Common myeloid progenitor, CD34-positive (primary cell): ENCODE measurements around the gene EDC3.
"Not testable (repeated sequence)": the region's sequence is repeated elsewhere in the genome, so short reads cannot be mapped to it uniquely, and the experiment has no call there.

Source experiments
- CTCF ChIA-PET: fragments of 350-600 bp; sonication (Branson Sonifier 250); formaldehyde crosslinking; loops from one replicate; lab custom pipeline; 2021; ENCODE audit warnings: antibody characterized with exemption; lab: Charles Lee
- POLR2A ChIA-PET: fragments of 350-600 bp; sonication (Branson Sonifier 250); formaldehyde crosslinking; loops from one replicate; lab custom pipeline; 2021; ENCODE audit warnings: antibody characterized with exemption; lab: Charles Lee
- DNase-seq, 3 donors: peaks; one replicate each; pipeline versions ENCODE4 v3.0.0 to v3.0.0-alpha.2; 2013
- H3K27ac ChIP-seq, 2 experiments: 1 replicate in 1 of 2; 2 replicates in 1 of 2; pipeline ENCODE4 v1.7.0; 2013; ENCODE audit warnings: inconsistent platforms in 2 of 2, low read length in 2 of 2, mild to moderate bottlenecking in 2 of 2, low read depth in 1 of 2, moderate library complexity in 1 of 2; ENCODE audit not compliant: severe bottlenecking in 2 of 2, insufficient read depth in 1 of 2, poor library complexity in 1 of 2
- H3K27me3 ChIP-seq, 5 experiments: replicated peaks in 2 of 5; 1 replicate in 3 of 5; 2 replicates in 2 of 5; pipeline versions ENCODE4 v1.6.1 to v1.7.0; 2013; ENCODE audit warnings: low read length in 4 of 5, mild to moderate bottlenecking in 2 of 5, moderate library complexity in 2 of 5, inconsistent platforms in 1 of 5; ENCODE audit not compliant: insufficient read depth in 5 of 5, control insufficient read depth in 4 of 5
- H3K36me3 ChIP-seq, 4 experiments: 1 replicate in 2 of 4; 2 replicates in 2 of 4; pipeline versions ENCODE4 v1.6.1 to v1.7.0; 2013; ENCODE audit warnings: low read length in 3 of 4, control low read depth in 1 of 4, mild to moderate bottlenecking in 1 of 4; ENCODE audit not compliant: control insufficient read depth in 4 of 4, insufficient read depth in 4 of 4
- H3K4me1 ChIP-seq, 4 experiments: 1 replicate in 3 of 4; 2 replicates in 1 of 4; pipeline versions ENCODE4 v1.6.1 to v1.7.1; 2013; ENCODE audit warnings: low read length in 3 of 4, mild to moderate bottlenecking in 3 of 4, control low read depth in 1 of 4, inconsistent platforms in 1 of 4, moderate library complexity in 1 of 4; ENCODE audit not compliant: control insufficient read depth in 4 of 4, insufficient read depth in 4 of 4; ENCODE audit errors: control extremely low read depth in 1 of 4
- H3K4me3 ChIP-seq, 7 experiments: 1 replicate in 4 of 7; 2 replicates in 3 of 7; pipeline versions ENCODE4 v1.5.1 to v1.7.0; 2013; ENCODE audit warnings: mild to moderate bottlenecking in 7 of 7, low read length in 6 of 7, moderate library complexity in 6 of 7, inconsistent platforms in 2 of 7, low read depth in 2 of 7, control low read depth in 1 of 7; ENCODE audit not compliant: insufficient read depth in 4 of 7, control insufficient read depth in 1 of 7; ENCODE audit errors: extremely low read depth in 1 of 7
- H3K9me3 ChIP-seq, 5 experiments: 1 replicate in 4 of 5; 2 replicates in 1 of 5; pipeline versions ENCODE4 v1.6.1 to v1.7.1; 2013; ENCODE audit warnings: low read length in 4 of 5, mild to moderate bottlenecking in 2 of 5, inconsistent platforms in 1 of 5, low read depth in 1 of 5, moderate library complexity in 1 of 5; ENCODE audit not compliant: control insufficient read depth in 4 of 5, insufficient read depth in 2 of 5; ENCODE audit errors: control extremely low read depth in 1 of 5
- WGBS: methylation state at CpG from one replicate; pipeline ENCODE4 v1.1.5; 2013; ENCODE audit not compliant: insufficient coverage; 5-methylcytosine and 5-hydroxymethylcytosine counted together

Gene EDC3

DNA sequence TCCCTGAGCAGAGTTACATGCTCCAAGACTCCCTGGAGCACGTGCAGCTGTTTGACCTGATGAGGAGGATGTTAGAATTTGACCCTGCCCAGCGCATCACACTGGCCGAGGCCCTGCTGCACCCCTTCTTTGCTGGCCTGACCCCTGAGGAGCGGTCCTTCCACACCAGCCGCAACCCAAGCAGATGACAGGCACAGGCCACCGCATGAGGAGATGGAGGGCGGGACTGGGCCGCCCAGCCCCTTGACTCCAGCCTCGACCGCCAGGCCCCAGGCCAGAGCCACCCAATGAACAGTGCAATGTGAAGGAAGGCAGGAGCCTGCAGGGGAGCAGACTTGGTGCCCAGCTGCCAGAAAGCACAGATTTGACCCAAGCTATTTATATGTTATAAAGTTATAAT lies 66.1 kb downstream of the EDC3 start:
- 100% methylated on average over 2 of the region's 10 CpGs for WGBS

DNA sequence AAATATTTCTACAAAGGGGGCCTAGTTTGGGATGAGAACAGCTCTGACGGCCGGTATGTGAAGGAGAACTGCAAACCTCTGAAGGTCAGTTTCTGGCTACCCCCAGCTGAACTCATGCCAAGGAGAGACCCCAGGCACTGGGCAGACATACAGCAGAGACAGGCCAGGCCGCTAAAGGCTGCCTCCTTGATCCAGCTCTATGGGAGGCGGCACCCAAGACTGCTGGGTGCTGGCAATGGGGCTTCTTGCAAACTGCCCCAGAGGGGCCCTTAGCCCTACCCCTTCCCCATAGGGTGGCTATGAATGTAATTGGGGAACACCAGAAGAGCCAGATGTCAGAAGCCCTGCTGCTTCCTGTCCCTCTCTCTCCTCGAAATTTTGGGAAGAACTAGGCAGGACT lies 66.9 kb downstream of the EDC3 start:
- H3K4me1 ChIP-seq = peaks cover 0 to 32% (median 18%) of the 10 kb centered on the region in 4 experiments
- no peak for DNase-seq
- peaks cover 36 to 99% (median 83%) of the 10 kb centered on the region in 4 experiments for H3K36me3 ChIP-seq
- no peaks in the 10 kb centered on the region for H3K9me3 ChIP-seq
- no peaks in the 10 kb centered on the region for H3K27me3 ChIP-seq
- CTCF ChIA-PET = interaction anchor here (1.1 to 22.8 kb wide), 4 partner anchors 8 to 252 kb away, joined by 3 to 735 read pairs (median 211); partner anchors contain the start of genes CLK3 and CSK
- peak overlapping the region in 1 of 2 experiments; percentile 37 for H3K27ac ChIP-seq
- H3K4me3 ChIP-seq = no peak overlapping the region
- POLR2A ChIA-PET = no interaction called here
- 74% methylated on average over 4 of the region's 5 CpGs for WGBS

More for the DNA sequence above, 66.1 kb downstream of the EDC3 start:
- Histone ChIP-seq H3K4me1 (peaks cover 0 to 32% (median 18%) of the 10 kb centered on the region in 4 experiments), H3K36me3 (peaks cover 38 to 99% (median 79%) of the 10 kb centered on the region in 4 experiments)
- H3K27ac ChIP-seq, DNase-seq, H3K9me3 ChIP-seq, POLR2A ChIA-PET, H3K27me3 ChIP-seq, H3K4me3 ChIP-seq: not testable (repeated sequence)
- CTCF ChIA-PET = interaction anchor here (5.3 to 22.8 kb wide), 6 partner anchors 11 to 252 kb away, joined by 43 to 735 read pairs (median 128); partner anchors contain the start of genes CLK3 and CSK

GRCh38 chr15:74628199-74628598 lies 67.6 kb downstream of the EDC3 start:
- 100% methylated on average over 2 of the region's 3 CpGs for WGBS
- peaks cover 37 to 99% (median 83%) of the 10 kb centered on the region in 4 experiments for H3K36me3 ChIP-seq
- ChIA-PET CTCF (interaction anchor here (0.7 to 22.8 kb wide), 5 partner anchors 8 to 251 kb away, joined by 3 to 735 read pairs (median 120); partner anchors contain the start of genes CLK3 and CSK), POLR2A (no interaction called here)
- H3K27me3 ChIP-seq = no peaks in the 10 kb centered on the region
- peaks cover 0 to 32% (median 18%) of the 10 kb centered on the region in 4 experiments for H3K4me1 ChIP-seq
- H3K9me3 ChIP-seq = no peaks in the 10 kb centered on the region
- H3K27ac ChIP-seq = peak overlapping the region in 1 of 2 experiments; percentile 37
- no peak overlapping the region for H3K4me3 ChIP-seq
- no peak for DNase-seq

- Histone ChIP-seq H3K9me3 (no peaks in the 10 kb centered on the region), H3K27ac (peak overlapping the region in 1 of 2 experiments; percentile 35), H3K27me3 (no peaks in the 10 kb centered on the region), H3K4me1 (peaks cover 0 to 32% (median 18%) of the 10 kb centered on the region in 4 experiments), H3K4me3 (no peak overlapping the region), H3K36me3 (peaks cover 37 to 99% (median 83%) of the 10 kb centered on the region in 4 experiments)
- POLR2A ChIA-PET = interaction anchor here (1.2 kb wide), 1 partner anchor 11 kb away, joined by 4 read pairs; no protein-coding TSS in a partner anchor
- CTCF ChIA-PET = interaction anchor here (1.1 to 22.8 kb wide), 6 partner anchors 8 to 251 kb away, joined by 3 to 735 read pairs (median 211); partner anchors contain the start of genes CLK3 and CSK
- WGBS = 94% methylated on average over 5 of the region's 5 CpGs
- DNase-seq = no peak
These were observed 68.1 kb downstream of the EDC3 start for GRCh38 chr15:74627766-74628165.

DNA sequence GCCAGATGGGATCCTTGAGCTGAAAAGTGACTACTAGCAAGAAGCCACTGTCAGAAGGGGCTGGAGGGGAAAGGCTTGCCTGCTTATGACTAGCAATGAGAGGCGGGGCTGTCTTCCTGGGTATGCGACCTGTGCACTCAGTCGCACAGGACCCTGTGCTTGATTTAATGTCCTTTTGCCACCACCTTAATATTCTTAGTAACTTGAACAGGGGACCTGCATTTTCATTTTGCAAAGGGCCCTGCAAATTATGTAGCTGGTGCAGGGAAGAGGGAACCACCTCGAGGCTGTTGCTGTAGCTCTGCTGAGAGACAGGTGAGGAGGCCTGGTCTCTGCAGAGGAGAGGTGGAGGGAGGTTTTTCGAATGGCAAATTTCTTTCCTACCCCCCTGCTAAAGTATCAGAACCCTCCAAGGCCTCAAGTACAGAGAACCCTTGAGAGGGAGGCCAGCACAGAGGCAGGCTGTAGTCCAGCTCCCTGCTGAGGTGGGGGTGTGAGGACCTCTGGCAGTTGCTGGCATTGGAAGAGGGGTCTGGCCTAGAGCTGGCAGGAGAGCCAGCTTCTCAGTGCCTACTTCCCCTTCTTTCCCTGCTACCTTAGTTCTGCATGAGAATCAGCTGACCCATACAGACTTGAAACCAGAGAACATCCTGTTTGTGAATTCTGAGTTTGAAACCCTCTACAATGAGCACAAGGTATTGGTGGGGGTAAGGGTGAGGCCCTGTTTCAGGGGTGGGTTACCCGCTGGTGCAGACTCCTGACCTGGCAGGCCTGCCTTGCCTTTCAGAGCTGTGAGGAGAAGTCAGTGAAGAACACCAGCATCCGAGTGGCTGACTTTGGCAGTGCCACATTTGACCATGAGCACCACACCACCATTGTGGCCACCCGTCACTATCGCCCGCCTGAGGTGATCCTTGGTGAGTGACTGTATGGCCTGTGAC lies 68.8 kb downstream of the EDC3 start:
- ChIA-PET CTCF (interaction anchor here (0.8 to 22.8 kb wide), 6 partner anchors 8 to 250 kb away, joined by 3 to 735 read pairs (median 211); partner anchors contain the start of genes CLK3 and CSK), POLR2A (interaction anchor here (1.2 kb wide), 1 partner anchor 11 kb away, joined by 4 read pairs; no protein-coding TSS in a partner anchor)
- H3K4me1 ChIP-seq = peaks cover 0 to 32% (median 18%) of the 10 kb centered on the region in 4 experiments
- peak; percentile 17 to 65 (median 54) for DNase-seq
- H3K9me3 ChIP-seq = no peaks in the 10 kb centered on the region
- no peaks in the 10 kb centered on the region for H3K27me3 ChIP-seq
- WGBS = 60% methylated on average over 6 of the region's 10 CpGs
- H3K36me3 ChIP-seq = peaks cover 38 to 99% (median 87%) of the 10 kb centered on the region in 4 experiments
- peak overlapping the region in 1 of 7 experiments; percentile 14 for H3K4me3 ChIP-seq
- H3K27ac ChIP-seq = peak overlapping the region in 1 of 2 experiments; percentile 50

DNA sequence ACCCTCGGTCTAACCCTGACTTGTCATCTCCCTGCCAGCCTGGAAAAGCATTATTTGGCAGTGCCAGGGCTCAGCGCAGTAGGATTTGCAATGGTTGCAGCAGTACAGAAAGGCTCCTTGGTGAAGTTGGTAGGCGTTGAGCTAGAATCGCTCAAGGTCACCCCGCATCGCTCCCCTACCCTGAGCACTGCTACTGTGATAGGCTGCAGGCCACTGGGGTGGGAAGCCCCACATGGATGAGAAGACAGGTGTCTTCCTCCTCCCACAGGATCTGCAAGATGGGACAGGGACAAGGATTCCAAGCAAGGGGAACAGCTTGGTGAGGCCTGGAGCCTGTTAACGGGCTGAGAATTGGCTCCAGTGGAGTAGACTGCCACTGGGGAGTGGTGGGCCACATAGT lies 69.5 kb downstream of the EDC3 start:
- Histone ChIP-seq H3K36me3 (peaks cover 33 to 100% (median 89%) of the 10 kb centered on the region in 4 experiments), H3K27ac (peak overlapping the region in 1 of 2 experiments; percentile 50), H3K9me3 (no peaks in the 10 kb centered on the region), H3K27me3 (no peaks in the 10 kb centered on the region), H3K4me1 (peaks cover 0 to 32% (median 18%) of the 10 kb centered on the region in 4 experiments), H3K4me3 (no peak overlapping the region)
- ChIA-PET CTCF (interaction anchor here (0.8 to 22.8 kb wide), 6 partner anchors 7 to 249 kb away, joined by 3 to 735 read pairs (median 211); partner anchors contain the start of genes CLK3 and CSK), POLR2A (no interaction called here)
- 98% methylated on average over 7 of the region's 7 CpGs for WGBS
- no peak for DNase-seq
